SK-N-SH treated with all-trans-retinoic acid at 6 μM for 48 hours (cell line): ENCODE results near the gene TP53AIP1.

Experiments used
- ARNTL ChIP-seq: fragments of 450-650 bp; formaldehyde crosslinking; IDR thresholded peaks from 2 replicates; pipeline ENCODE4 v1.5.0; 2020; ENCODE audit warnings: low read depth, mild to moderate bottlenecking, moderate library complexity, borderline replicate concordance
- CREB5 ChIP-seq: fragments of 250-450 bp; sonication (Bioruptor Pico); IDR thresholded peaks from 2 replicates; pipeline ENCODE4 v1.5.1; 2020; ENCODE audit warnings: low read depth, mild to moderate bottlenecking, moderate library complexity
- GLIS3 ChIP-seq: fragments of 250-450 bp; sonication (Bioruptor Pico); IDR thresholded peaks from 2 replicates; pipeline ENCODE4 v1.5.0; 2020; ENCODE audit warnings: mild to moderate bottlenecking, moderate library complexity
- OSR1 ChIP-seq: fragments of 250-450 bp; sonication (Bioruptor Pico); IDR thresholded peaks from 2 replicates; pipeline ENCODE4 v1.8.0; 2022; ENCODE audit warnings: moderate library complexity, mild to moderate bottlenecking, inconsistent platforms
- POU6F1 ChIP-seq: fragments of 250-450 bp; sonication (Bioruptor Pico); IDR thresholded peaks from 2 replicates; pipeline ENCODE4 v1.8.0; 2021; ENCODE audit warnings: low read depth, mild to moderate bottlenecking, moderate library complexity, borderline replicate concordance
- RARB ChIP-seq: fragments of 250-450 bp; sonication (Bioruptor Pico); IDR thresholded peaks from 2 replicates; pipeline ENCODE4 v1.8.0; 2021; ENCODE audit warnings: mild to moderate bottlenecking, moderate library complexity
- TCF4 ChIP-seq: fragments of 250-450 bp; sonication (Bioruptor Pico); IDR thresholded peaks from 2 replicates; pipeline ENCODE4 v1.8.0; 2021; ENCODE audit warnings: mild to moderate bottlenecking, moderate library complexity, borderline replicate concordance
- TSHZ2 ChIP-seq: fragments of 250-450 bp; sonication (Bioruptor Pico); IDR thresholded peaks from 2 replicates; pipeline ENCODE4 v1.5.0; 2020; ENCODE audit warnings: mild to moderate bottlenecking, moderate library complexity
- ZNF70 ChIP-seq: fragments of 450-650 bp; formaldehyde crosslinking; IDR thresholded peaks from 2 replicates; pipeline ENCODE4 v1.5.0; 2020; ENCODE audit warnings: mild to moderate bottlenecking, moderate library complexity
- ZNF8 ChIP-seq: fragments of 450-650 bp; formaldehyde crosslinking; IDR thresholded peaks from 2 replicates; pipeline ENCODE4 v1.5.0; 2020; ENCODE audit warnings: mild to moderate bottlenecking, moderate library complexity
- TF ChIP-seq, protein P1 (sequence below): fragments of 250-450 bp; sonication (Bioruptor Pico); IDR thresholded peaks from 2 replicates; pipeline ENCODE4 v1.8.0; 2020; ENCODE audit warnings: mild to moderate bottlenecking, moderate library complexity, borderline replicate concordance

DNA sequence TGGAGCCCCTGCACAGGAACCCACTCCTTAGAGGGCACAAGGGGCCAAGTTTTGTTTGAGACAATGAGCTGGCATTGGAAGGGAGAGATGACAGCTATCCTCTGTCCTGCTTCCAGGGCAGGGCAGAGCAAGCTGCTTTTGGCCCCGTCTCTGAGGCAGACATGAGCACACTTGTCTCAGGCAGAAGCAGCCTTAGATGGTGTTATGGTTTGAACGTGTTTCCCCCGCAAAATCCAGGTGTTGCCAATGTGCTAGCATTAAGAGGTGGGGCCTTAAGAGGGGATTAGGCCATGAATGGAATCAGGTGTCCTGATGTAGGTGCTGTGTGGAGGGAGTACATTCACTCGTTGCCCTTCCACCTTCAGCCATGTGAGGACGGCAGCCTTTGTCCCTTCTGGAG lies 2.5 kb downstream of the TP53AIP1 start:
- TF ChIP-seq, protein P1, sequence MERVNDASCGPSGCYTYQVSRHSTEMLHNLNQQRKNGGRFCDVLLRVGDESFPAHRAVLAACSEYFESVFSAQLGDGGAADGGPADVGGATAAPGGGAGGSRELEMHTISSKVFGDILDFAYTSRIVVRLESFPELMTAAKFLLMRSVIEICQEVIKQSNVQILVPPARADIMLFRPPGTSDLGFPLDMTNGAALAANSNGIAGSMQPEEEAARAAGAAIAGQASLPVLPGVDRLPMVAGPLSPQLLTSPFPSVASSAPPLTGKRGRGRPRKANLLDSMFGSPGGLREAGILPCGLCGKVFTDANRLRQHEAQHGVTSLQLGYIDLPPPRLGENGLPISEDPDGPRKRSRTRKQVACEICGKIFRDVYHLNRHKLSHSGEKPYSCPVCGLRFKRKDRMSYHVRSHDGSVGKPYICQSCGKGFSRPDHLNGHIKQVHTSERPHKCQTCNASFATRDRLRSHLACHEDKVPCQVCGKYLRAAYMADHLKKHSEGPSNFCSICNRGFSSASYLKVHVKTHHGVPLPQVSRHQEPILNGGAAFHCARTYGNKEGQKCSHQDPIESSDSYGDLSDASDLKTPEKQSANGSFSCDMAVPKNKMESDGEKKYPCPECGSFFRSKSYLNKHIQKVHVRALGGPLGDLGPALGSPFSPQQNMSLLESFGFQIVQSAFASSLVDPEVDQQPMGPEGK (CRISPR knock-in tag) = no peak
- TF ChIP-seq RARB (CRISPR knock-in tag) (no peak), OSR1 (CRISPR knock-in tag) (no peak), POU6F1 (CRISPR knock-in tag) (no peak), TCF4 (CRISPR knock-in tag) (no peak), CREB5 (CRISPR knock-in tag) (no peak), ARNTL (CRISPR knock-in tag) (no peak), ZNF70 (CRISPR knock-in tag) (no peak), ZNF8 (no peak), TSHZ2 (CRISPR knock-in tag) (no peak), GLIS3 (CRISPR knock-in tag) (no peak)
